Ovary (tissue), 3 donors: ENCODE data around the gene ARSG.

Experiments
- CTCF ChIP-seq, 3 donors: fragments of 450-650 bp in 2 of 3; fragments of 200-600 bp in 1 of 3; IDR thresholded peaks; one replicate each; pipeline versions ENCODE4 v1.5.1 to v1.8.0; 2016 to 2022; ENCODE audit warnings: antibody characterized with exemption in 3 of 3, mild to moderate bottlenecking in 1 of 3
- EP300 ChIP-seq: sonication (generic); formaldehyde crosslinking; IDR thresholded peaks from one replicate; pipeline ENCODE4 v1.6.1; 2017; ENCODE audit warnings: antibody characterized with exemption
- POLR2A ChIP-seq: fragments of 450-650 bp; IDR thresholded peaks from one replicate; pipeline ENCODE4 v1.6.1; 2017; ENCODE audit warnings: antibody characterized with exemption, mild to moderate bottlenecking, moderate library complexity
- donor health status: DM: no; HTN: no; CAD: no.

DNA sequence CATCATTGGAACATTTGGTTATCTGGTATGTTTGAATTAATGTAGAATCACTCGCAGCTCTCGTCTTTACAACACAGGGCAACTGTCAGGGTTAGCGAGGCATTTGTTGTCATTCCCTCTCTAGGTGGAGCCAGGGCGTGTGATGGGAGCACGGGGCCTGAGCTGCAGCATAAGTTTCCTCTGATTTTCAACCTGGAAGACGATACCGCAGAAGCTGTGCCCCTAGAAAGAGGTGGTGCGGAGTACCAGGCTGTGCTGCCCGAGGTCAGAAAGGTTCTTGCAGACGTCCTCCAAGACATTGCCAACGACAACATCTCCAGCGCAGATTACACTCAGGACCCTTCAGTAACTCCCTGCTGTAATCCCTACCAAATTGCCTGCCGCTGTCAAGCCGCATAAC, 128.8 kb downstream of the ARSG start:
- TF ChIP-seq POLR2A (no peak), CTCF (IDR thresholded peaks at IDR 0.05) (no peak), EP300 (no peak)
